ENCODE data around the gene RAB15.

The RAB15 gene

GRCh38 chr14:64945431-64946178 is 26.5 kb downstream of the RAB15 start:
- Histone ChIP-seq H3K4me2 (ENCODE audit: low read length) (no peak overlapping the region), H3K9ac (ENCODE audit: low read length) (no peak overlapping the region), H3K4me1 (ENCODE audit: low read length) (no peaks in the 10 kb centered on the region), H3K27me3 (ENCODE audit: low read depth, low read length) (no peaks in the 10 kb centered on the region), H3K9me3 (ENCODE audit: insufficient read depth, low read length) (no peaks in the 10 kb centered on the region), H3K79me2 (ENCODE audit: low read length) (no peaks in the 10 kb centered on the region), H4K20me1 (ENCODE audit: insufficient read depth, low read length) (no peaks in the 10 kb centered on the region), H2AFZ (ENCODE audit: low read depth, low read length) (no peak overlapping the region), H3K27ac (ENCODE audit: low read length) (no peak overlapping the region), H3K4me3 (ENCODE audit: low read length) (no peak overlapping the region), H3K36me3 (replicated peaks; ENCODE audit: low read depth, low read length) (no peaks in the 10 kb centered on the region)
- TF ChIP-seq EZH2phosphoT487 (IDR thresholded peaks at IDR 0.05; ENCODE audit: low read depth) = no peak
- TF ChIP-seq, protein P1, sequence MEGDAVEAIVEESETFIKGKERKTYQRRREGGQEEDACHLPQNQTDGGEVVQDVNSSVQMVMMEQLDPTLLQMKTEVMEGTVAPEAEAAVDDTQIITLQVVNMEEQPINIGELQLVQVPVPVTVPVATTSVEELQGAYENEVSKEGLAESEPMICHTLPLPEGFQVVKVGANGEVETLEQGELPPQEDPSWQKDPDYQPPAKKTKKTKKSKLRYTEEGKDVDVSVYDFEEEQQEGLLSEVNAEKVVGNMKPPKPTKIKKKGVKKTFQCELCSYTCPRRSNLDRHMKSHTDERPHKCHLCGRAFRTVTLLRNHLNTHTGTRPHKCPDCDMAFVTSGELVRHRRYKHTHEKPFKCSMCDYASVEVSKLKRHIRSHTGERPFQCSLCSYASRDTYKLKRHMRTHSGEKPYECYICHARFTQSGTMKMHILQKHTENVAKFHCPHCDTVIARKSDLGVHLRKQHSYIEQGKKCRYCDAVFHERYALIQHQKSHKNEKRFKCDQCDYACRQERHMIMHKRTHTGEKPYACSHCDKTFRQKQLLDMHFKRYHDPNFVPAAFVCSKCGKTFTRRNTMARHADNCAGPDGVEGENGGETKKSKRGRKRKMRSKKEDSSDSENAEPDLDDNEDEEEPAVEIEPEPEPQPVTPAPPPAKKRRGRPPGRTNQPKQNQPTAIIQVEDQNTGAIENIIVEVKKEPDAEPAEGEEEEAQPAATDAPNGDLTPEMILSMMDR (IDR thresholded peaks at IDR 0.05; ENCODE audit: low read depth, low read length) = no peak

DNA sequence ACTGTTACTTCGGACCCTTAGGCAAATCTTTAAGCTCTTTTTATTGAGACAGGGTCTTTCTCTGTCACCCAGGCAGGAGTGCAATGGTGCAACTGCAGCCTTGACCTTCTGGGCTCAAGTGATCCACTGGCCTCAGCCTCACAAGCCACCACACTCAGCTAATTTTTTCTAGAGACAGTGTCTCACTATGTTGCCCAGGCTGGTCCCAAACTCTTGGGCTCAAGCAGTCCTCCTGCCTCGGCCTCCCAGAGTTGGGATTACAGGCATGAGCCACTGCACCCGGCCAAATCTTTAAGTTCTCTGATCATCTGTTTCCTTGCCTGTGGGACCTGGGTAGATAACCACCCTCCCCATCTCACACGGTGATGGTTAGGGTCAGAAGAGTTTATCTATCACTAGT is 27.3 kb downstream of the RAB15 start:
- Histone ChIP-seq H3K4me2 (ENCODE audit: low read length) (no peak overlapping the region), H3K9ac (ENCODE audit: low read length) (no peak overlapping the region), H3K36me3 (replicated peaks; ENCODE audit: low read depth, low read length) (no peaks in the 10 kb centered on the region), H3K4me1 (ENCODE audit: low read length) (no peaks in the 10 kb centered on the region), H4K20me1 (ENCODE audit: insufficient read depth, low read length) (no peaks in the 10 kb centered on the region), H3K27me3 (ENCODE audit: low read depth, low read length) (no peaks in the 10 kb centered on the region), H3K79me2 (ENCODE audit: low read length) (no peaks in the 10 kb centered on the region), H3K27ac (ENCODE audit: low read length) (no peak overlapping the region), H3K9me3 (ENCODE audit: insufficient read depth, low read length) (no peaks in the 10 kb centered on the region), H3K4me3 (ENCODE audit: low read length) (no peak overlapping the region), H2AFZ (ENCODE audit: low read depth, low read length) (no peak overlapping the region)
- TF ChIP-seq, protein P1 (IDR thresholded peaks at IDR 0.05; ENCODE audit: low read depth, low read length) = no peak
- TF ChIP-seq EZH2phosphoT487 (IDR thresholded peaks at IDR 0.05; ENCODE audit: low read depth) = no peak

DNA sequence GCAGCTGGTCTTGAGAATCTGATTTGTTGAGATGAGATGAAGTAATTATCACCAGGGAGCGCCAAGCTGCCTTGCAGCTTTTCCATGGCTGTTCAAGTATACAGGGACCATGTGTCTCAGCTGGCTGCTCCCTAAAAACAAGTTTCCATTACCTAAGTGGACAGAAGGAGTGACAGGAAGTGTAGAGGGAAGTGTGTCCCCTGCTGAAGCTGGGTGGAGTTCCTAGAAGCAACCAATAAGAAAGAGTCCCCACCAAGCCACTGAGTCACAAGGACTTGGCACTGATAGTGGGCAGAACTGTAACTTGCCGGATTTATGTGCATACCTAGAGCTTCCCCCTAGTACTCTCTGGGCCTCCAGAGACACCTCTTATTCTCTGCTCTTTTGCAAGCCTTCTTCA is 28.1 kb downstream of the RAB15 start:
- no peaks in the 10 kb centered on the region for H3K79me2 ChIP-seq (ENCODE audit: low read length)
- no peak overlapping the region for H3K27ac ChIP-seq (ENCODE audit: low read length)
- TF ChIP-seq, protein P1 (IDR thresholded peaks at IDR 0.05; ENCODE audit: low read depth, low read length) = no peak
- TF ChIP-seq EZH2phosphoT487 (IDR thresholded peaks at IDR 0.05; ENCODE audit: low read depth) = no peak
- H3K9me3 ChIP-seq (ENCODE audit: insufficient read depth, low read length) = no peaks in the 10 kb centered on the region
- no peak overlapping the region for H3K4me2 ChIP-seq (ENCODE audit: low read length)
- H3K27me3 ChIP-seq (ENCODE audit: low read depth, low read length) = no peaks in the 10 kb centered on the region
- H4K20me1 ChIP-seq (ENCODE audit: insufficient read depth, low read length) = no peaks in the 10 kb centered on the region
- no peaks in the 10 kb centered on the region for H3K4me1 ChIP-seq (ENCODE audit: low read length)
- no peak overlapping the region for H2AFZ ChIP-seq (ENCODE audit: low read depth, low read length)
- no peak overlapping the region for H3K4me3 ChIP-seq (ENCODE audit: low read length)
- no peaks in the 10 kb centered on the region for H3K36me3 ChIP-seq (replicated peaks; ENCODE audit: low read depth, low read length)
- no peak overlapping the region for H3K9ac ChIP-seq (ENCODE audit: low read length)

DNA sequence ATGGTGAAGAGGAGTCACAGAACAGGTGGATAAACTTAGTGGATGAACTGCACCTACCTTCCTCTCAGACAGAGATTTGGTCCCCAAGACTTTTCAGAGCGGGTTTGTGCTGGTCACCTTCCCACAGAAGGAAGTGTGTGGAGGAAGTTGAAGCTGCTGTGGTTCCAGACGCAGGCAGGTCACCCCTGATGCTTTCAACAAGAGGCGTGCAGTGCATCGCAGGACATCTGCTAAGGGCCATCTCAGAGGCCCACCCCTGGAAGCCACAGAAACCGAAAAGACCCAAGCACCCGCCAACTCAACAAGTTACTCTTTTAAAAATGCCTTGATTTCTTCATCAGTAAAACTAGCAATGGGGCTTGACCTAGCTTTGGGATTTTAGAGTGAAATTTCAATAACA is 28.6 kb downstream of the RAB15 start:
- no peak overlapping the region for H3K27ac ChIP-seq (ENCODE audit: low read length)
- no peak overlapping the region for H3K9ac ChIP-seq (ENCODE audit: low read length)
- H3K36me3 ChIP-seq (replicated peaks; ENCODE audit: low read depth, low read length) = peaks cover 1% of the 10 kb centered on the region
- no peaks in the 10 kb centered on the region for H3K9me3 ChIP-seq (ENCODE audit: insufficient read depth, low read length)
- no peak overlapping the region for H3K4me2 ChIP-seq (ENCODE audit: low read length)
- no peaks in the 10 kb centered on the region for H4K20me1 ChIP-seq (ENCODE audit: insufficient read depth, low read length)
- TF ChIP-seq, protein P1 (IDR thresholded peaks at IDR 0.05; ENCODE audit: low read depth, low read length) = no peak
- no peak for TF ChIP-seq EZH2phosphoT487 (IDR thresholded peaks at IDR 0.05; ENCODE audit: low read depth)
- no peaks in the 10 kb centered on the region for H3K79me2 ChIP-seq (ENCODE audit: low read length)
- no peak overlapping the region for H3K4me3 ChIP-seq (ENCODE audit: low read length)
- no peaks in the 10 kb centered on the region for H3K27me3 ChIP-seq (ENCODE audit: low read depth, low read length)
- peaks cover 1% of the 10 kb centered on the region; the same call in 1 of the 2 replicates for H3K4me1 ChIP-seq (ENCODE audit: low read length)
- no peak overlapping the region for H2AFZ ChIP-seq (ENCODE audit: low read depth, low read length)
